ENCODE data around the gene CDCA8. TPM values are rescaled to one million over a fixed set of nuclear protein-coding genes. Genes with fewer than 3 reads are reported as not detected.

CDCA8 gene
- total and polyA plus RNA-seq, 2 of the 4 experiments (the other 2 are of a cell fraction): 5.9 to 25.7 TPM

DNA sequence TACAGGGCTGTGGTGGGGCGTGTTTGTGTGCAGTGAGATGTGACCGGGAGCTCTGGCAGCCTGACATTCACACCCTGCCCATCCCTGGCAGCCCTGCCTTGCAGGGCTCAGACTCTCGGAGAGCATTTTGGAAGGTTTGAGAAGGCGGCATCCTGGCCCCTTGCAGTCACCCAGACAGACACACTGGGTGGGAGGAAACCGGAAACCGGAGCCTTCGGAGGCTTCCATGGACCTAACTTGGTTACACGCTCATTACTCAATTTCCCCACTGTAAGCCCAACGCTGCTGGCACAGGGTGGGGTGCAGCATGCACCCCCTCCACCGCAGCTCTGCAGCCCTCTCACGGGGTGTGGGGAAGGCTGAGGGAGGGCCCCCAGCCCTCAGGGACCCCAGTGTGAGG, 35.4 kb upstream of the CDCA8 start:
- ChIA-PET POLR2A (ENCODE audit: unreplicated experiment) (no interaction called here), CTCF (no interaction called here)
- in situ Hi-C loops (cut with MboI; ENCODE audit: low sequenced_read_pairs): no loop called here
- no peak overlapping the region for H2AK9ac ChIP-seq (replicated peaks; ENCODE audit: low read depth, low read length, poor library complexity)
- no peak overlapping the region for H4K5ac ChIP-seq (ENCODE audit: low read depth, low read length)
- no peak overlapping the region for H4K91ac ChIP-seq (ENCODE audit: insufficient read depth, low read depth, low read length)
- no peak overlapping the region for H2BK120ac ChIP-seq (ENCODE audit: low read depth, low read length)
- no peaks in the 10 kb centered on the region for H3K9me1 ChIP-seq (ENCODE audit: insufficient read depth, low read length)
- H3K4ac ChIP-seq (ENCODE audit: low read depth, low read length): no peak overlapping the region
- H4K8ac ChIP-seq (ENCODE audit: low read depth in 2 of 2, low read length in 2 of 2): no peak overlapping the region
- H2AK5ac ChIP-seq (ENCODE audit: low read depth, low read length): no peak overlapping the region
- H2BK20ac ChIP-seq (ENCODE audit: low read depth, low read length): no peak overlapping the region
- H3K4me3 ChIP-seq (ENCODE audit: insufficient read depth, low read depth, low read length): no peak overlapping the region
- TF ChIP-seq CHD1 (IDR thresholded peaks at IDR 0.05; ENCODE audit: low read depth, low read length) (no peak), MXI1 (IDR thresholded peaks at IDR 0.05; ENCODE audit: borderline replicate concordance, low read depth, low read length) (no peak), USF2 (IDR thresholded peaks at IDR 0.05; ENCODE audit: low read depth, low read length) (no peak), NFE2L2 (IDR thresholded peaks at IDR 0.05; ENCODE audit: low read depth, low read length) (no peak), FOS (IDR thresholded peaks at IDR 0.05; ENCODE audit: low read depth, low read length) (no peak), RAD21 (IDR thresholded peaks at IDR 0.05; ENCODE audit: low read length) (no peak), MAFK (IDR thresholded peaks at IDR 0.05; ENCODE audit: low read depth, low read length) (no peak), MAZ (IDR thresholded peaks at IDR 0.05; ENCODE audit: borderline replicate concordance, low read depth, low read length) (no peak), CEBPB (IDR thresholded peaks at IDR 0.05; ENCODE audit: low read depth, low read length) (no peak), RFX5 (IDR thresholded peaks at IDR 0.05; ENCODE audit: low read depth, low read length) (no peak)
- TF ChIP-seq, protein P1, sequence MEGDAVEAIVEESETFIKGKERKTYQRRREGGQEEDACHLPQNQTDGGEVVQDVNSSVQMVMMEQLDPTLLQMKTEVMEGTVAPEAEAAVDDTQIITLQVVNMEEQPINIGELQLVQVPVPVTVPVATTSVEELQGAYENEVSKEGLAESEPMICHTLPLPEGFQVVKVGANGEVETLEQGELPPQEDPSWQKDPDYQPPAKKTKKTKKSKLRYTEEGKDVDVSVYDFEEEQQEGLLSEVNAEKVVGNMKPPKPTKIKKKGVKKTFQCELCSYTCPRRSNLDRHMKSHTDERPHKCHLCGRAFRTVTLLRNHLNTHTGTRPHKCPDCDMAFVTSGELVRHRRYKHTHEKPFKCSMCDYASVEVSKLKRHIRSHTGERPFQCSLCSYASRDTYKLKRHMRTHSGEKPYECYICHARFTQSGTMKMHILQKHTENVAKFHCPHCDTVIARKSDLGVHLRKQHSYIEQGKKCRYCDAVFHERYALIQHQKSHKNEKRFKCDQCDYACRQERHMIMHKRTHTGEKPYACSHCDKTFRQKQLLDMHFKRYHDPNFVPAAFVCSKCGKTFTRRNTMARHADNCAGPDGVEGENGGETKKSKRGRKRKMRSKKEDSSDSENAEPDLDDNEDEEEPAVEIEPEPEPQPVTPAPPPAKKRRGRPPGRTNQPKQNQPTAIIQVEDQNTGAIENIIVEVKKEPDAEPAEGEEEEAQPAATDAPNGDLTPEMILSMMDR (conservative IDR thresholded peaks at IDR 0.05; ENCODE audit: low read depth, low read length): no peak
- H2AFZ ChIP-seq (replicated peaks; ENCODE audit: low read length, poor library complexity): no peak overlapping the region
- no peak for ATAC-seq (ENCODE audit: low read depth)
- no peak overlapping the region for H3K14ac ChIP-seq (replicated peaks; ENCODE audit: low read depth, low read length)
- no TSS peak for BruUV-seq (replicated peaks)
- no peak overlapping the region for H3K56ac ChIP-seq (ENCODE audit: extremely low read depth, insufficient read depth, low read length)
- WGBS, 2 experiments (ENCODE audit: extremely low coverage in 2 of 2, insufficient read length in 1 of 2): 40% methylated on average over 1 of the region's 11 CpGs; no CpG with 5 or more reads in 1 of the 2 experiments
- H3K79me1 ChIP-seq (ENCODE audit: low read depth in 1 of 2, low read length in 2 of 2): no peaks in the 10 kb centered on the region
- H3K23ac ChIP-seq (ENCODE audit: low read depth, low read length): no peak overlapping the region
- no peaks in the 10 kb centered on the region for H3K4me1 ChIP-seq (ENCODE audit: control insufficient read depth, insufficient read depth, low read length)
- no peaks in the 10 kb centered on the region for H4K20me1 ChIP-seq (ENCODE audit: insufficient read depth, low read length)
- dilution Hi-C loops (cut with HindIII; ENCODE audit: low sequenced_read_pairs, unreplicated experiment): no loop called here
- H3K9me3 ChIP-seq (ENCODE audit: control insufficient read depth, insufficient read depth, low read length): no peaks in the 10 kb centered on the region
- no peak overlapping the region for H3K4me2 ChIP-seq (ENCODE audit: low read depth, low read length)
- H2BK15ac ChIP-seq (ENCODE audit: low read depth, low read length): no peak overlapping the region
- intact Hi-C loops (cut with micrococcal nuclease): no loop called here
- no peak overlapping the region for H3K18ac ChIP-seq (ENCODE audit: low read depth, low read length)
- no peak overlapping the region for H3K9ac ChIP-seq (ENCODE audit: low read depth, low read length)
- no peak overlapping the region for H2BK5ac ChIP-seq (ENCODE audit: low read depth, low read length, poor library complexity, severe bottlenecking)
- no peak for DNase-seq
- peaks cover 29% of the 10 kb centered on the region for H3K27me3 ChIP-seq (ENCODE audit: control insufficient read depth, insufficient read depth, low read length)
- H3K27ac ChIP-seq (ENCODE audit: insufficient read depth, low read length): no peak overlapping the region
- H3K36me3 ChIP-seq (ENCODE audit: control insufficient read depth, insufficient read depth, low read length): no peaks in the 10 kb centered on the region

All from IMR-90 (cell line).